MM.1S (cell line): Measurements from ENCODE around the gene BTN2A1.

Experiments
- DNase-seq: peaks from one replicate; pipeline ENCODE4 v3.0.0-alpha.2; 2015
- H2AFZ ChIP-seq: fragments of 300-600 bp; sonication (generic); 2 replicates; pipeline ENCODE4 v1.6.0; 2016; ENCODE audit warnings: antibody characterized with exemption, low read length
- H3F3A ChIP-seq: fragments of 300-600 bp; sonication (generic); 2 replicates; pipeline ENCODE4 v1.6.1; 2016; ENCODE audit warnings: mild to moderate bottlenecking, antibody characterized with exemption, low read length, moderate library complexity, mixed read lengths; ENCODE audit not compliant: insufficient read depth
- H3K27ac ChIP-seq: fragments of 300-600 bp; sonication (generic); 2 replicates; pipeline ENCODE4 v1.5.1; 2016; ENCODE audit warnings: mild to moderate bottlenecking, low read length
- H3K27me3 ChIP-seq: fragments of 300-600 bp; sonication (generic); replicated peaks from 2 replicates; pipeline ENCODE4 v1.6.0; 2016; ENCODE audit warnings: low read length; ENCODE audit not compliant: insufficient read depth
- H3K36me3 ChIP-seq: fragments of 300-600 bp; sonication (generic); replicated peaks from 2 replicates; pipeline ENCODE4 v1.6.1; 2016; ENCODE audit warnings: mild to moderate bottlenecking, low read length, mixed read lengths; ENCODE audit not compliant: insufficient read depth
- H3K4me1 ChIP-seq: fragments of 300-600 bp; sonication (generic); 2 replicates; pipeline ENCODE4 v1.6.1; 2016; ENCODE audit warnings: low read length, mixed read lengths
- H3K4me2 ChIP-seq: fragments of 300-600 bp; sonication (generic); 2 replicates; pipeline ENCODE4 v1.6.0; 2016; ENCODE audit warnings: low read depth, low read length
- H3K4me3 ChIP-seq: fragments of 300-600 bp; sonication (generic); 2 replicates; pipeline ENCODE4 v1.5.1; 2016; ENCODE audit warnings: low read length, mixed read lengths
- H3K79me2 ChIP-seq: fragments of 300-600 bp; sonication (generic); 2 replicates; pipeline ENCODE4 v1.6.1; 2016; ENCODE audit warnings: mixed run types, low read length, mixed read lengths
- H3K9ac ChIP-seq: fragments of 300-600 bp; sonication (generic); 2 replicates; pipeline ENCODE4 v1.6.1; 2016; ENCODE audit warnings: low read length, mixed read lengths
- H3K9me2 ChIP-seq: fragments of 300-600 bp; sonication (generic); replicated peaks from 2 replicates; pipeline ENCODE4 v1.6.1; 2016; ENCODE audit warnings: mild to moderate bottlenecking, low read length, mixed read lengths; ENCODE audit not compliant: insufficient read depth
- H3K9me3 ChIP-seq: fragments of 300-600 bp; sonication (generic); replicated peaks from 2 replicates; pipeline ENCODE4 v1.6.1; 2016; ENCODE audit warnings: mild to moderate bottlenecking, low read length, mixed read lengths; ENCODE audit not compliant: insufficient read depth
- H4K20me1 ChIP-seq: fragments of 300-600 bp; sonication (generic); 2 replicates; pipeline ENCODE4 v1.6.1; 2016; ENCODE audit warnings: mild to moderate bottlenecking, low read length, moderate library complexity, mixed read lengths; ENCODE audit not compliant: insufficient read depth
- EZH2 ChIP-seq: fragments of 300-600 bp; sonication (generic); optimal IDR thresholded peaks from 2 replicates; pipeline ENCODE3; 2017; ENCODE audit warnings: low read depth, mild to moderate bottlenecking, antibody characterized with exemption, low read length, mixed read lengths
- EZH2phosphoT487 ChIP-seq: fragments of 300-600 bp; sonication (generic); IDR thresholded peaks from 2 replicates; pipeline ENCODE4 v1.6.1; 2018; ENCODE audit warnings: antibody characterized with exemption, low read length
- TF ChIP-seq, protein P1 (sequence below): fragments of 300-600 bp; sonication (generic); IDR thresholded peaks from 2 replicates; pipeline ENCODE4 v1.5.1; 2016; ENCODE audit warnings: antibody characterized with exemption, low read length, mixed read lengths

BTN2A1 gene

DNA sequence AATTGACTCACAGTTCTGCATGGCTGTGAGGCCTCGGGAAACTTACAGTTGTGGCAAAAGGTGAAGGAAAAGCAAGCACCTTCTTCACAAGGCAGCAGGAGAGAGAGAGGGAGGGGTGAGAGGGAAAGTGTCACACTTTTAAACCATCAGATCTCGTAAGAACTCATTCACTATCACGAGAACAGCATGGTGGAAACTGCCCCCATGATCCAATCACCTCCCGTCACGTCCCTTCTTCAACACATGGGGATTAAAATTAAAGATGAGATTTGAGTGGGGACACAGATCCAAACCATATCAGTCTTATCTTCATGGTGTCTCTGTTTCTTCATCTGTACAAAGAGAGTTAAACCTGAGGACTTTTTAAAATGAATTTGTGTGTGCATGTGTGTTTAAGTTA is 28.6 kb downstream of the BTN2A1 start:
- Histone ChIP-seq H3K27me3 (no peaks in the 10 kb centered on the region), H4K20me1 (no peaks in the 10 kb centered on the region), H3K4me3 (no peak overlapping the region), H2AFZ (no peak overlapping the region), H3K79me2 (no peaks in the 10 kb centered on the region), H3K4me1 (peaks cover 14% of the 10 kb centered on the region), H3K36me3 (no peaks in the 10 kb centered on the region), H3K4me2 (no peak overlapping the region), H3K9ac (no peak overlapping the region), H3K9me2 (no peaks in the 10 kb centered on the region), H3K9me3 (no peaks in the 10 kb centered on the region), H3K27ac (no peak overlapping the region), H3F3A (peaks cover 4% of the 10 kb centered on the region; the same call in 1 of the 2 replicates)
- TF ChIP-seq, protein P1, sequence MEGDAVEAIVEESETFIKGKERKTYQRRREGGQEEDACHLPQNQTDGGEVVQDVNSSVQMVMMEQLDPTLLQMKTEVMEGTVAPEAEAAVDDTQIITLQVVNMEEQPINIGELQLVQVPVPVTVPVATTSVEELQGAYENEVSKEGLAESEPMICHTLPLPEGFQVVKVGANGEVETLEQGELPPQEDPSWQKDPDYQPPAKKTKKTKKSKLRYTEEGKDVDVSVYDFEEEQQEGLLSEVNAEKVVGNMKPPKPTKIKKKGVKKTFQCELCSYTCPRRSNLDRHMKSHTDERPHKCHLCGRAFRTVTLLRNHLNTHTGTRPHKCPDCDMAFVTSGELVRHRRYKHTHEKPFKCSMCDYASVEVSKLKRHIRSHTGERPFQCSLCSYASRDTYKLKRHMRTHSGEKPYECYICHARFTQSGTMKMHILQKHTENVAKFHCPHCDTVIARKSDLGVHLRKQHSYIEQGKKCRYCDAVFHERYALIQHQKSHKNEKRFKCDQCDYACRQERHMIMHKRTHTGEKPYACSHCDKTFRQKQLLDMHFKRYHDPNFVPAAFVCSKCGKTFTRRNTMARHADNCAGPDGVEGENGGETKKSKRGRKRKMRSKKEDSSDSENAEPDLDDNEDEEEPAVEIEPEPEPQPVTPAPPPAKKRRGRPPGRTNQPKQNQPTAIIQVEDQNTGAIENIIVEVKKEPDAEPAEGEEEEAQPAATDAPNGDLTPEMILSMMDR = no peak
- TF ChIP-seq EZH2 (no peak), EZH2phosphoT487 (no peak)
- DNase-seq = no peak

DNA sequence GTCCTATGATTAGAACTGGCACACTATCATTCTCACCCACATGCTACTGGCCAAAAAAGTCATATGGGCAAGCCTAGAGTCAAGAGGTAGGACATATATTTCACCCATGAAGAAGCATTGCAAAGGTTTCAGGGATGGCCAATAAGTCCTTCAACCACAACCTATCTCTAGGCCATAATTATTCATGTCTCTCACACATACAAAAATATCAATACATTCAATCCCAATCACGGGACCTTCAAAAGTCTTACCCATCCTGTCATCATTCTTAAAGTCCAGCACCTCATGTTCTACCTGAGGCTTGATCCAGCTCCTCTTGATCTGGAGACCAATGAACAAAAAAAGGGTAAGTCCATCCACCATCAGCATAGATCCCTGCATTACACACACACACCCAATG is 29.7 kb downstream of the BTN2A1 start:
- H2AFZ ChIP-seq = no peak overlapping the region
- H3K79me2 ChIP-seq = no peaks in the 10 kb centered on the region
- no peaks in the 10 kb centered on the region for H3K9me2 ChIP-seq
- H3K4me2 ChIP-seq = no peak overlapping the region
- no peaks in the 10 kb centered on the region for H3K27me3 ChIP-seq
- TF ChIP-seq, protein P1 = no peak
- no peak for TF ChIP-seq EZH2phosphoT487
- TF ChIP-seq EZH2 = no peak
- H3K9ac ChIP-seq = no peak overlapping the region
- H3K4me1 ChIP-seq = peaks cover 15% of the 10 kb centered on the region
- no peaks in the 10 kb centered on the region for H3K36me3 ChIP-seq
- peaks cover 4% of the 10 kb centered on the region; the same call in 1 of the 2 replicates for H3F3A ChIP-seq
- no peaks in the 10 kb centered on the region for H4K20me1 ChIP-seq
- no peak for DNase-seq
- no peak overlapping the region for H3K27ac ChIP-seq
- no peaks in the 10 kb centered on the region for H3K9me3 ChIP-seq
- H3K4me3 ChIP-seq = no peak overlapping the region

DNA sequence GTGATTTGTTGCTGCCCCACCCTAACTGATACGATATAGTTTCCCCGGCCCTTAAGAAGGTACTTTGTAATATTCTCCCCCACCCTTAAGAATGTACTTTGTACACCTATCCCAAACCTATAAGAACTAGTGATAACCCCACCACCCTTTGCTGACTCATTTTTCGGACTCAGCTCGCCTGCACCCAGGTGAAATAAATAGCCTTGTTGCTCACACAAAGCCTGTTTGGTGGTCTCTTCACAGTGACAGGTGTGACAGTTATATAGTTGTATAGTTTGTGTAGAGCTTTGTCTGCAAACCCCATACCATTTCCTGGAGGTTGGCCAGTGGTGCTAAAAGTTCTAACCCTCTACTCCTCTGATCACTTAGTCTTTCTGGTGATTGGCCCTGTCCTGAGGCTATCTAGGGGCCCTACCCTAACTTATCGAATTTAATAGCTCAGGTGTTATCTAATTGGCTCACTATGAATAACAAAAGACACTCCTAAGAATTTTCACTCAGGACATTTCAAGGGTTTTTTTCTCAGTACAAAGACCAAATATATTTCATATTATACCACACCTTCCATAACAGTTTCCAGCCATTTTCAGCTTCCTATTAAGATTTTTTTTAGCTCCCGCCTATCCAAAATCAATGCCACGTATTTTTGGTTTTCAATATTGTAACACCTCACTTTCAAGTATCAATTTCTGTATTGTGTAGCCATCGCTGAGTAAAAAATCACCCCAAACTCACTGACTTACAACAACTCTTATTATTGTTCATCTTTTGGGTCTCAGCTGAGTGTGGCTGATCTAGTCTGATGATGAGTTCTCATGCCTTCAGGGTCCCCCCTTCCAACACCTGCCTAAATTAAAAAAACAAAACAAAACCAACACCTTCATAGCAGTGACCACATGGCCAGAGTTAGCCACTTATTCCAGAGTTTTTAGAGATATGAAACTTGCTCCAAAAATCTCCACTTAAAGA is 32.5 kb downstream of the BTN2A1 start:
- TF ChIP-seq EZH2phosphoT487 = no peak
- TF ChIP-seq EZH2 = no peak
- TF ChIP-seq, protein P1 = no peak
- Histone ChIP-seq H3K4me1 (peaks cover 16% of the 10 kb centered on the region), H3K9ac (no peak overlapping the region), H3K79me2 (no peaks in the 10 kb centered on the region), H3K27me3 (no peaks in the 10 kb centered on the region), H3K4me3 (no peak overlapping the region), H3K4me2 (no peak overlapping the region), H2AFZ (no peak overlapping the region), H3K27ac (no peak overlapping the region), H4K20me1 (no peaks in the 10 kb centered on the region), H3F3A (no peaks in the 10 kb centered on the region), H3K9me2 (no peaks in the 10 kb centered on the region), H3K36me3 (no peaks in the 10 kb centered on the region), H3K9me3 (no peaks in the 10 kb centered on the region)
- DNase-seq = no peak
